Omental fat pad (tissue), 4 donors: ENCODE measurements around the gene NSD1. TPM values are rescaled to one million over a fixed set of nuclear protein-coding genes. Genes with fewer than 3 reads are reported as not detected.

Experiments used
- ATAC-seq: fragments of 150-250 bp; one replicate; pipeline ENCODE4 v1.9.1; 2016; ENCODE audit warnings: mild to moderate bottlenecking, moderate library complexity; ENCODE audit not compliant: low FRiP score
- DNase-seq: peaks from one replicate; pipeline ENCODE4 v3.0.0-alpha.2; 2019; ENCODE audit warnings: low spot score
- total RNA-seq, 4 donors: library from RNA; depleted of rRNA; stranded (reverse); fragments of >200 nt; gene quantifications; one replicate each; pipeline ENCODE4 v1.1.0, GENCODE V29; 2016
- TF ChIP-seq, protein P1 (sequence below), 3 donors: fragments of 450-650 bp; IDR thresholded peaks; one replicate each; pipeline ENCODE4 v1.5.1; 2016 to 2017; ENCODE audit warnings: antibody characterized with exemption in 3 of 3, mild to moderate bottlenecking in 3 of 3, moderate library complexity in 2 of 3

NSD1 gene
- total RNA-seq, 4 donors from 2014 or later: 32.3 to 52.6 (median 36.1) TPM

DNA sequence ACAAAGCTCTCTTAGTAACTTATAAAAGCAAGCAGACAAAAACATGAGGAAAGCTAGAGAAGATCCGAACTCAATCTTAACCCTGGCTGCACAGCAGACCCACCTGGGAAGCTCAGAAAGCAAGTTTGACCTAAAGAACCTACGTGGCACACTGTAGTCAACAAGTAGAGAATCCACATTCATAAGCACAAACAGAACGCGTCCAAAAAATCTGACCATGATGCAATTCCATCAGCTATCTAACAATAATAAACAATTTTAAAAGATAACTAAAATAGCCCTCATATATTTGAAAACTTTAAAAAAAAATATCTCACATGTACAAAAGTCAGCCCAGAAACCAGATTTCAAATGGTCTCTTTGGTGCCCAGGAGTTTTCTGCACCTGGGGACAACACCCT, 213.2 kb downstream of the NSD1 start:
- DNase-seq (no peak), ATAC-seq (no peak)

DNA sequence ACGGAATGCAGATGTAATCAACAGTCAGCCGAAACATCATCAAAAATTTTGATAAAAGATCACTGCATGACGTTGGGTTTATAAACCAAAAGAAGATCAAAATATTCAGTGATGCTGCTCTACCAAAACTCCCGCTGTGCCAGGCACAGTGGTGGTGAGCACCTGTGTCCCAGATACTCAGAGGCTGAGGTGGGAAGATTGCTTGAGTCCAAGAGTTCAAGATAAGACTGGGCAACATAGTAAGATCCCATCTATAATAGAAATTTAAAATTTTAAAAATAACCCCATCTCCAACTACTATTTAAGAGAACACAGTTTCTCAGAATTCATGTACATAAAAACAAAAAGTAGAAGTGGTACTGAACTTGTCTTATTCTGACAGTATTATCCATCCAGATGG, 214.1 kb downstream of the NSD1 start:
- TF ChIP-seq, protein P1, sequence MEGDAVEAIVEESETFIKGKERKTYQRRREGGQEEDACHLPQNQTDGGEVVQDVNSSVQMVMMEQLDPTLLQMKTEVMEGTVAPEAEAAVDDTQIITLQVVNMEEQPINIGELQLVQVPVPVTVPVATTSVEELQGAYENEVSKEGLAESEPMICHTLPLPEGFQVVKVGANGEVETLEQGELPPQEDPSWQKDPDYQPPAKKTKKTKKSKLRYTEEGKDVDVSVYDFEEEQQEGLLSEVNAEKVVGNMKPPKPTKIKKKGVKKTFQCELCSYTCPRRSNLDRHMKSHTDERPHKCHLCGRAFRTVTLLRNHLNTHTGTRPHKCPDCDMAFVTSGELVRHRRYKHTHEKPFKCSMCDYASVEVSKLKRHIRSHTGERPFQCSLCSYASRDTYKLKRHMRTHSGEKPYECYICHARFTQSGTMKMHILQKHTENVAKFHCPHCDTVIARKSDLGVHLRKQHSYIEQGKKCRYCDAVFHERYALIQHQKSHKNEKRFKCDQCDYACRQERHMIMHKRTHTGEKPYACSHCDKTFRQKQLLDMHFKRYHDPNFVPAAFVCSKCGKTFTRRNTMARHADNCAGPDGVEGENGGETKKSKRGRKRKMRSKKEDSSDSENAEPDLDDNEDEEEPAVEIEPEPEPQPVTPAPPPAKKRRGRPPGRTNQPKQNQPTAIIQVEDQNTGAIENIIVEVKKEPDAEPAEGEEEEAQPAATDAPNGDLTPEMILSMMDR (IDR thresholded peaks at IDR 0.05): no peak
- ATAC-seq: no peak
- no peak for DNase-seq

More for the DNA sequence above, 213.2 kb downstream of the NSD1 start:
- TF ChIP-seq, protein P1 (IDR thresholded peaks at IDR 0.05): no peak

DNA sequence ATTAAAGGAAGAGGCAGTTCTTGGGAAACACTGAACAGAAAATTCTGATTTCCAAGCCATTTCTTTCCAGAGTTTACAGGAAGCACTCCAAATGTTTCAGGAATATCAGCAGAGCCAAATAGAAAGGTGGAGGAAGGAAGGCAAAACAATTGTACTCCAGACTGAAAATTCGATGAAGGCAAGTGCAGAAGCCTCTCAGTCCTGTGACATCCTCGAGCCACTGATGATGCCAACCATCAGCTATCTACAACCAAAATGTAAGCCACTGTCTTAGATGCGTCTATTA, 215.7 kb downstream of the NSD1 start:
- TF ChIP-seq, protein P1 (IDR thresholded peaks at IDR 0.05): no peak
- DNase-seq (no peak), ATAC-seq (no peak)

DNA sequence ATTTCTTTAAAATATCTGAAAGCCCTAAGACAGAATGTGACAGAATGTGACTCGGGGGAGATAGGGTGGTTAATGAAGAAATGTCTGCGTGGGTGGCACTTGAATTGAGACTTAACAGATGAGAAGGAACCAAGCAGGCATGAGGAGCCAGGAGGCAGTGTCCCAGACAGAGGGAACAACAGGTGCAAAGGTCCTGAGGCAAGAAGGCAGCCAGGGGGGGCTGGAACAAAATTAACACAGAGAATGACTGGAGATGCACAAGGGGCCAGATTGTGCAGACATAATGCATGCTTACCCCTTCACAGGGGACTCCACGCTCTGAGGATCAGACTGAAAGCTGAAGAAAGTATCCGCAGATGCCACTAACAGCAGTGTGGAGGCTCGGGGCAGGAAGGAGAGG, 216.2 kb downstream of the NSD1 start:
- no peak for ATAC-seq
- TF ChIP-seq, protein P1 (IDR thresholded peaks at IDR 0.05): no peak
- DNase-seq: no peak

Other genes with a start within 250 kb of the NSD1 start
- gene HK3, start 234.4 kb upstream of the NSD1 start, total RNA-seq: 10 to 100 TPM; 12.2 to 61.6 (median 26.7) TPM
- 10 to 100 TPM; 22.3 to 38.6 (median 27.7) TPM for gene UIMC1, start 127.0 kb upstream of the NSD1 start, total RNA-seq
- gene ZNF346, start 111.1 kb upstream of the NSD1 start, total RNA-seq: 10 to 100 TPM in 3 of 4 donors, 1 to 10 TPM in 1; 8.3 to 17.7 (median 13.3) TPM
- gene FGFR4, start 46.9 kb upstream of the NSD1 start, total RNA-seq: 1 to 10 TPM in 3 of 4 donors, not detected in 1; 1.4 to 3.9 (median 2.7) TPM
- gene RAB24, start 169.9 kb downstream of the NSD1 start, total RNA-seq: 10 to 100 TPM; 18.9 to 38.9 (median 23.8) TPM
- gene PRELID1, start 170.0 kb downstream of the NSD1 start, total RNA-seq: 100 to 1,000 TPM in 1 of 4 donors, 10 to 100 TPM in 3; 51.9 to 102 (median 67.5) TPM
- 10 to 100 TPM in 1 of 4 donors, 1 to 10 TPM in 3; 3.5 to 26.8 (median 4.8) TPM for gene MXD3, start 178.1 kb downstream of the NSD1 start, total RNA-seq
- gene LMAN2, start 217.9 kb downstream of the NSD1 start, total RNA-seq: 100 to 1,000 TPM; 129 to 164 (median 144) TPM
- gene RGS14, start 224.2 kb downstream of the NSD1 start, total RNA-seq: 10 to 100 TPM in 1 of 4 donors, 1 to 10 TPM in 3; 7.1 to 25.1 (median 8.2) TPM